ENCODE measurements around the gene HTRA1.

HTRA1 gene

GRCh38 chr10:122475591-122476332 lies 14.4 kb downstream of the HTRA1 start:
- DNase-seq (ENCODE audit: low spot score) = no peak
- no peak overlapping the region for H3K4me3 ChIP-seq (ENCODE audit: severe bottlenecking)
- peak; percentile 39; the same call in 2 of the 3 replicates for ATAC-seq (ENCODE audit: low read depth)
- 0 out of 2 replicates have a peak, but pooled peaks cover 6% of the 10 kb centered on the region for H3K36me3 ChIP-seq (ENCODE audit: low read depth)
- H3K27ac ChIP-seq (ENCODE audit: poor library complexity, severe bottlenecking) = peak overlapping the region; percentile 53
- no peaks in the 10 kb centered on the region for H3K9me3 ChIP-seq (ENCODE audit: severe bottlenecking)
- TF ChIP-seq CTCF (IDR thresholded peaks at IDR 0.05; ENCODE audit: poor library complexity, severe bottlenecking) = no peak
- peaks cover 32% of the 10 kb centered on the region for H3K4me1 ChIP-seq (ENCODE audit: insufficient read depth, poor library complexity, severe bottlenecking)
- H3K27me3 ChIP-seq (ENCODE audit: insufficient read depth, poor library complexity, severe bottlenecking) = no peaks in the 10 kb centered on the region

GRCh38 chr10:122476333-122476695 lies 15.0 kb downstream of the HTRA1 start:
- peak; percentile 96 for ATAC-seq (ENCODE audit: low read depth)
- peak; percentile 89 for DNase-seq (ENCODE audit: low spot score)
- Histone ChIP-seq H3K27me3 (ENCODE audit: insufficient read depth, poor library complexity, severe bottlenecking) (no peaks in the 10 kb centered on the region), H3K9me3 (ENCODE audit: severe bottlenecking) (peaks cover 1% of the 10 kb centered on the region), H3K4me1 (ENCODE audit: insufficient read depth, poor library complexity, severe bottlenecking) (peaks cover 28% of the 10 kb centered on the region), H3K36me3 (ENCODE audit: low read depth) (peaks cover 8% of the 10 kb centered on the region), H3K27ac (ENCODE audit: poor library complexity, severe bottlenecking) (peak overlapping the region; percentile 53), H3K4me3 (ENCODE audit: severe bottlenecking) (no peak overlapping the region)
- TF ChIP-seq CTCF (IDR thresholded peaks at IDR 0.05; ENCODE audit: poor library complexity, severe bottlenecking) = no peak

- Histone ChIP-seq H3K36me3 (ENCODE audit: low read depth) (peaks cover 16% of the 10 kb centered on the region), H3K27me3 (ENCODE audit: insufficient read depth, poor library complexity, severe bottlenecking) (no peaks in the 10 kb centered on the region), H3K9me3 (ENCODE audit: severe bottlenecking) (peaks cover 3% of the 10 kb centered on the region), H3K27ac (ENCODE audit: poor library complexity, severe bottlenecking) (no peak overlapping the region), H3K4me1 (ENCODE audit: insufficient read depth, poor library complexity, severe bottlenecking) (peaks cover 20% of the 10 kb centered on the region), H3K4me3 (ENCODE audit: severe bottlenecking) (no peak overlapping the region)
- ATAC-seq (ENCODE audit: low read depth) = no peak
- TF ChIP-seq CTCF (IDR thresholded peaks at IDR 0.05; ENCODE audit: poor library complexity, severe bottlenecking) = no peak
- no peak for DNase-seq (ENCODE audit: low spot score)
Measured at GRCh38 chr10:122477436-122477835, 16.1 kb downstream of the HTRA1 start.

- Histone ChIP-seq H3K4me3 (ENCODE audit: severe bottlenecking) (no peak overlapping the region), H3K27ac (ENCODE audit: poor library complexity, severe bottlenecking) (no peak overlapping the region), H3K9me3 (ENCODE audit: severe bottlenecking) (peaks cover 3% of the 10 kb centered on the region), H3K4me1 (ENCODE audit: insufficient read depth, poor library complexity, severe bottlenecking) (peaks cover 20% of the 10 kb centered on the region), H3K27me3 (ENCODE audit: insufficient read depth, poor library complexity, severe bottlenecking) (no peaks in the 10 kb centered on the region), H3K36me3 (ENCODE audit: low read depth) (peaks cover 16% of the 10 kb centered on the region)
- no peak for TF ChIP-seq CTCF (IDR thresholded peaks at IDR 0.05; ENCODE audit: poor library complexity, severe bottlenecking)
- DNase-seq (ENCODE audit: low spot score) (no peak), ATAC-seq (ENCODE audit: low read depth) (no peak)
Measured at GRCh38 chr10:122478971-122479370, 17.6 kb downstream of the HTRA1 start.

- DNase-seq (ENCODE audit: low spot score) (no peak), ATAC-seq (ENCODE audit: low read depth) (no peak)
- peaks cover 3% of the 10 kb centered on the region for H3K9me3 ChIP-seq (ENCODE audit: severe bottlenecking)
Measured at GRCh38 chr10:122480146-122480833, 18.9 kb downstream of the HTRA1 start.

More at GRCh38 chr10:122480146-122480833, 18.9 kb downstream of the HTRA1 start:
- H3K36me3 ChIP-seq (ENCODE audit: low read depth) = peaks cover 17% of the 10 kb centered on the region
- H3K4me3 ChIP-seq (ENCODE audit: severe bottlenecking) = no peak overlapping the region
- no peak for TF ChIP-seq CTCF (IDR thresholded peaks at IDR 0.05; ENCODE audit: poor library complexity, severe bottlenecking)
- H3K27me3 ChIP-seq (ENCODE audit: insufficient read depth, poor library complexity, severe bottlenecking) = no peaks in the 10 kb centered on the region
- H3K4me1 ChIP-seq (ENCODE audit: insufficient read depth, poor library complexity, severe bottlenecking) = peaks cover 14% of the 10 kb centered on the region
- no peak overlapping the region for H3K27ac ChIP-seq (ENCODE audit: poor library complexity, severe bottlenecking)

All from RWPE2 (cell line).